Astrocyte (in vitro differentiated cells and primary cell): ENCODE data around the gene UTS2B. TPM values are rescaled to one million over a fixed set of nuclear protein-coding genes. Genes with fewer than 3 reads are reported as not detected.

ENCODE experiments used
- DNase-seq: peaks from one replicate; pipeline ENCODE4 v3.0.0-alpha.2; 2010; ENCODE audit warnings: low read depth
- FAIRE-seq: peaks from 2 replicates; lab custom pipeline; 2011; peaks lifted over from hg19 to GRCh38; lab: Jason Lieb, UNC
- H2AFZ ChIP-seq: 2 replicates; pipeline ENCODE4 v1.6.0; 2012; ENCODE audit warnings: low read depth, low read length, inconsistent platforms
- H3K27ac ChIP-seq: 2 replicates; pipeline ENCODE4 v1.5.1; 2011; ENCODE audit warnings: low read depth, low read length, inconsistent platforms
- H3K27me3 ChIP-seq: 2 replicates; pipeline ENCODE4 v1.6.0; 2011; ENCODE audit warnings: low read length, inconsistent platforms; ENCODE audit not compliant: insufficient read depth
- H3K36me3 ChIP-seq: 2 replicates; pipeline ENCODE4 v1.5.1; 2011; ENCODE audit warnings: low read length, inconsistent platforms; ENCODE audit not compliant: insufficient read depth
- H3K4me1 ChIP-seq: 2 replicates; pipeline ENCODE4 v1.5.1; 2011; ENCODE audit warnings: low read length, inconsistent platforms; ENCODE audit not compliant: insufficient read depth
- H3K4me2 ChIP-seq: 2 replicates; pipeline ENCODE4 v1.6.0; 2012; ENCODE audit warnings: low read length, inconsistent platforms
- H3K4me3 ChIP-seq: 2 replicates; pipeline ENCODE4 v1.5.1; 2011; ENCODE audit warnings: low read depth, mild to moderate bottlenecking, low read length, inconsistent platforms; ENCODE audit not compliant: insufficient read depth
- H3K79me2 ChIP-seq: 2 replicates; pipeline ENCODE4 v1.6.0; 2012; ENCODE audit warnings: mild to moderate bottlenecking, low read length, inconsistent platforms; ENCODE audit not compliant: insufficient read depth
- H3K9ac ChIP-seq: 2 replicates; pipeline ENCODE4 v1.6.0; 2012; ENCODE audit warnings: mild to moderate bottlenecking, low read length, inconsistent platforms
- H3K9me3 ChIP-seq: 2 replicates; pipeline ENCODE4 v1.5.1; 2012; ENCODE audit warnings: low read depth, mild to moderate bottlenecking, low read length, inconsistent platforms; ENCODE audit not compliant: insufficient read depth
- H4K20me1 ChIP-seq: 2 replicates; pipeline ENCODE4 v1.6.0; 2012; ENCODE audit warnings: low read length, inconsistent platforms; ENCODE audit not compliant: insufficient read depth
- H3K27ac Mint-ChIP-seq: one replicate; pipeline ENCODE4 v1.8.0; 2021; ENCODE audit warnings: mild to moderate bottlenecking, mixed read lengths; ENCODE audit not compliant: unreplicated experiment
- H3K27me3 Mint-ChIP-seq: one replicate; pipeline ENCODE4 v1.8.0; 2021; ENCODE audit warnings: low read depth, mixed read lengths; ENCODE audit not compliant: unreplicated experiment
- H3K36me3 Mint-ChIP-seq: one replicate; pipeline ENCODE4 v1.8.0; 2021; ENCODE audit warnings: low read depth, mixed read lengths; ENCODE audit not compliant: unreplicated experiment
- H3K4me1 Mint-ChIP-seq: one replicate; pipeline ENCODE4 v1.8.0; 2021; ENCODE audit warnings: low read depth, mixed read lengths; ENCODE audit not compliant: unreplicated experiment
- H3K4me3 Mint-ChIP-seq: one replicate; pipeline ENCODE4 v1.8.0; 2021; ENCODE audit warnings: mild to moderate bottlenecking, moderate library complexity, mixed read lengths; ENCODE audit not compliant: unreplicated experiment
- H3K9me3 Mint-ChIP-seq: one replicate; pipeline ENCODE4 v1.8.0; 2021; ENCODE audit warnings: mild to moderate bottlenecking, mixed read lengths; ENCODE audit not compliant: unreplicated experiment
- EZH2 ChIP-seq: IDR thresholded peaks from 2 replicates; pipeline ENCODE4 v1.6.1; 2012; ENCODE audit warnings: mild to moderate bottlenecking, low read length, inconsistent platforms; ENCODE audit not compliant: insufficient read depth
- total RNA-seq: library from RNA; stranded (reverse); gene quantifications from 2 replicates; pipeline ENCODE4 v1.2.1, GENCODE V29; 2021
- TF ChIP-seq, protein P1 (sequence below): IDR thresholded peaks from 2 replicates; pipeline ENCODE4 v1.5.1; 2011; ENCODE audit warnings: low read depth, mild to moderate bottlenecking, inconsistent platforms, low read length, moderate library complexity; ENCODE audit not compliant: insufficient read depth

Gene UTS2B
- total RNA-seq, 1 donor from 2014 or later: 0.75 TPM

DNA sequence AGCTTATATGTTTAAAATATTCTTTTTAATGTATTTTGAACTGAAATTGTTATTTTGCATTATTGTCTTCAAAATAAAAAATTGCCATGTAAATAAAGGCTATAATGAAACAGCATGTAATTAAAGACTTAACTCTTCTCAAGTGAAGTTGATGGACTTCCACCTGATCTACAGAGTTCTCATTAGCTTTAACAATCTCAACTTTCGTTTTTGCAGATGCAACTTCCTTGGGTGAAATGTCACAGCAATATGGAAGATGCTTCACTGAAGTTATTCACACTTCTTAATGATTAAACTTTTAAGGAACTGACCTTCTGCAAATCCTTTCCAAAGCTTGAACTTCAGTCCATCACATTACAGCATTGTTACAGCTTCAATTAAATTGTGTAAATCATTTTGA, 67.7 kb downstream of the UTS2B start:
- no peaks in the 10 kb centered on the region for H3K4me1 ChIP-seq
- no peak for TF ChIP-seq EZH2
- TF ChIP-seq, protein P1, sequence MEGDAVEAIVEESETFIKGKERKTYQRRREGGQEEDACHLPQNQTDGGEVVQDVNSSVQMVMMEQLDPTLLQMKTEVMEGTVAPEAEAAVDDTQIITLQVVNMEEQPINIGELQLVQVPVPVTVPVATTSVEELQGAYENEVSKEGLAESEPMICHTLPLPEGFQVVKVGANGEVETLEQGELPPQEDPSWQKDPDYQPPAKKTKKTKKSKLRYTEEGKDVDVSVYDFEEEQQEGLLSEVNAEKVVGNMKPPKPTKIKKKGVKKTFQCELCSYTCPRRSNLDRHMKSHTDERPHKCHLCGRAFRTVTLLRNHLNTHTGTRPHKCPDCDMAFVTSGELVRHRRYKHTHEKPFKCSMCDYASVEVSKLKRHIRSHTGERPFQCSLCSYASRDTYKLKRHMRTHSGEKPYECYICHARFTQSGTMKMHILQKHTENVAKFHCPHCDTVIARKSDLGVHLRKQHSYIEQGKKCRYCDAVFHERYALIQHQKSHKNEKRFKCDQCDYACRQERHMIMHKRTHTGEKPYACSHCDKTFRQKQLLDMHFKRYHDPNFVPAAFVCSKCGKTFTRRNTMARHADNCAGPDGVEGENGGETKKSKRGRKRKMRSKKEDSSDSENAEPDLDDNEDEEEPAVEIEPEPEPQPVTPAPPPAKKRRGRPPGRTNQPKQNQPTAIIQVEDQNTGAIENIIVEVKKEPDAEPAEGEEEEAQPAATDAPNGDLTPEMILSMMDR: no peak

GRCh38 chr3:191261304-191261638, 69.1 kb downstream of the UTS2B start:
- no peak overlapping the region for H2AFZ ChIP-seq
- no peak overlapping the region for H3K4me2 ChIP-seq
- no peak for FAIRE-seq

More for the DNA sequence above, 67.7 kb downstream of the UTS2B start:
- DNase-seq (no peak), FAIRE-seq (no peak)
- no peak overlapping the region for H3K27ac Mint-ChIP-seq
- no peaks in the 10 kb centered on the region for H3K36me3 Mint-ChIP-seq
- Histone ChIP-seq H3K79me2 (no peaks in the 10 kb centered on the region), H3K4me3 (no peak overlapping the region), H3K4me2 (no peak overlapping the region), H3K36me3 (no peaks in the 10 kb centered on the region), H2AFZ (no peak overlapping the region), H3K27ac (no peak overlapping the region), H4K20me1 (no peaks in the 10 kb centered on the region), H3K27me3 (no peaks in the 10 kb centered on the region), H3K9me3 (no peaks in the 10 kb centered on the region), H3K9ac (no peak overlapping the region)
- H3K4me3 Mint-ChIP-seq: no peak overlapping the region
- H3K4me1 Mint-ChIP-seq: peaks cover 4% of the 10 kb centered on the region
- peaks cover under 1% of the 10 kb centered on the region for H3K9me3 Mint-ChIP-seq
- H3K27me3 Mint-ChIP-seq: no peaks in the 10 kb centered on the region

More at GRCh38 chr3:191261304-191261638, 69.1 kb downstream of the UTS2B start:
- Histone ChIP-seq H3K27me3 (no peaks in the 10 kb centered on the region), H3K4me1 (no peaks in the 10 kb centered on the region), H4K20me1 (no peaks in the 10 kb centered on the region), H3K4me3 (no peak overlapping the region), H3K9ac (no peak overlapping the region), H3K9me3 (no peaks in the 10 kb centered on the region), H3K79me2 (no peaks in the 10 kb centered on the region), H3K27ac (no peak overlapping the region), H3K36me3 (no peaks in the 10 kb centered on the region)
- Mint-ChIP-seq H3K27me3 (no peaks in the 10 kb centered on the region), H3K4me3 (no peak overlapping the region), H3K36me3 (no peaks in the 10 kb centered on the region), H3K4me1 (peaks cover 4% of the 10 kb centered on the region), H3K27ac (no peak overlapping the region), H3K9me3 (no peaks in the 10 kb centered on the region)
- DNase-seq: no peak
- TF ChIP-seq, protein P1: no peak
- TF ChIP-seq EZH2: no peak
